Suprapubic skin (tissue), 4 donors: Measurements from ENCODE around the gene MAP3K20.

Source experiments
- CTCF ChIP-seq, 2 donors: fragments of 200-600 bp in 1 of 2; fragments of 450-650 bp in 1 of 2; sonication (generic) in 1 of 2; IDR thresholded peaks; one replicate each; pipeline ENCODE4 v1.5.1; 2016 to 2019; ENCODE audit warnings: antibody characterized with exemption in 2 of 2, mild to moderate bottlenecking in 1 of 2, moderate library complexity in 1 of 2
- EP300 ChIP-seq: sonication (generic); formaldehyde crosslinking; IDR thresholded peaks from one replicate; pipeline ENCODE4 v1.6.1; 2017; ENCODE audit warnings: antibody characterized with exemption
- POLR2AphosphoS5 ChIP-seq, 3 donors: sonication (generic); formaldehyde crosslinking; IDR thresholded peaks; one replicate each; pipeline ENCODE4 v1.6.1; 2017; ENCODE audit warnings: antibody characterized with exemption in 3 of 3

DNA sequence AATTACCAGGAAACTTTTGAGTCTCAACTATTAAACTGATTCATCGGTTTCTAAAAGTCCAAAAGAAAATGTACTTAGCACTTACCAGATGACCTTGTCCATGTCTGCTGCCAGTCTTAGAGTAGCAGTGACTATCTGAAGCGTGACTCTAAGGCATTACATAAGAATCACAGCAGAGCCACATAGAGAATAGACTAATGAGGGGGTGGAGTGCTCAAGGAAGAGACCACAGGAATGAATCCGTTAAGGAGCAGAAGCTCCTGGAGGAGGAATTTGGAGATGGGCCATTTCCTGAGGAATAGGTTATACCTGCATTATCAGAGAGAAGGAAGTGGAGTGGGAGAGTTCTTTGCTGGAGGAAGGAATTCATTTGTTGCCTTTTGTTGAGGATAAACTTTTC lies 116.0 kb downstream of the MAP3K20 start:
- no peak for TF ChIP-seq POLR2AphosphoS5 (IDR thresholded peaks at IDR 0.05)
- no peak for TF ChIP-seq CTCF (IDR thresholded peaks at IDR 0.05)
- TF ChIP-seq EP300: no peak
